22Rv1 (cell line): ENCODE measurements around the gene CCN5.

Experiments
- ZFX ChIP-seq: fragments of 450-650 bp; IDR thresholded peaks from 2 replicates; pipeline ENCODE4 v1.6.1; 2017; ENCODE audit warnings: antibody characterized with exemption, borderline replicate concordance
- TF ChIP-seq, protein P1 (sequence below): fragments of 450-650 bp; IDR thresholded peaks from 2 replicates; pipeline ENCODE4 v1.5.1; 2017; ENCODE audit warnings: mild to moderate bottlenecking

DNA sequence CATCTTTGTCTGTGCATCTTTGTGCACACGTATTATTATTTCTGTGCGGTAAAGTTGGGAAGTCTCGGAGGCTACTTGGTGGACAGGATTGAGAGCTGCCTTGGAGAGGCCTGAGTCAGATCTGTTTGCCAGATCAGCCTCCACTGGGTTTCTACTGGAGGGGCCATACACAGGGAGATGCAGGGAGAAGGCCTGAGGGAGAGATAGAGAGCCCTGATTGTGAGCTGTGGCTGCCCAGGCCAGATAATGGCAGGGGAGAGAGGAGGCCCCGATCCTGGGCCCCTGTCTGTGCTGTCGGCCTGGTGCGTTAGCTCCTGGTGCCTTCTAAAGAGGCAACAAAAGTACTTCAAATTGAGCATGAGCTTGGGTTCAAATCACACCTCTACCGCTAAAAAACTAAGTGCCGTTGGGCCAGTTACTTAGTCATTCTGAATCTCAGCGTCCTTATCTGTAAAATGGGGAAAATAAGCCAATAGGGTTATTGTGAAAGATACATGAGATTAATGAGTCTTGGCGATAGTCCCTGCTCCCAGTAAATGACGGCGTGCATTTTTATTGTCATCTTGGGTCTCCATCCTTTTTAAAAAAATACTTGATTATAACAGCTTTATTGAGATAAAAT is 36.1 kb upstream of the CCN5 start:
- TF ChIP-seq, protein P1, sequence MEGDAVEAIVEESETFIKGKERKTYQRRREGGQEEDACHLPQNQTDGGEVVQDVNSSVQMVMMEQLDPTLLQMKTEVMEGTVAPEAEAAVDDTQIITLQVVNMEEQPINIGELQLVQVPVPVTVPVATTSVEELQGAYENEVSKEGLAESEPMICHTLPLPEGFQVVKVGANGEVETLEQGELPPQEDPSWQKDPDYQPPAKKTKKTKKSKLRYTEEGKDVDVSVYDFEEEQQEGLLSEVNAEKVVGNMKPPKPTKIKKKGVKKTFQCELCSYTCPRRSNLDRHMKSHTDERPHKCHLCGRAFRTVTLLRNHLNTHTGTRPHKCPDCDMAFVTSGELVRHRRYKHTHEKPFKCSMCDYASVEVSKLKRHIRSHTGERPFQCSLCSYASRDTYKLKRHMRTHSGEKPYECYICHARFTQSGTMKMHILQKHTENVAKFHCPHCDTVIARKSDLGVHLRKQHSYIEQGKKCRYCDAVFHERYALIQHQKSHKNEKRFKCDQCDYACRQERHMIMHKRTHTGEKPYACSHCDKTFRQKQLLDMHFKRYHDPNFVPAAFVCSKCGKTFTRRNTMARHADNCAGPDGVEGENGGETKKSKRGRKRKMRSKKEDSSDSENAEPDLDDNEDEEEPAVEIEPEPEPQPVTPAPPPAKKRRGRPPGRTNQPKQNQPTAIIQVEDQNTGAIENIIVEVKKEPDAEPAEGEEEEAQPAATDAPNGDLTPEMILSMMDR = no peak
- TF ChIP-seq ZFX = no peak
